Tibial nerve (tissue), 3 donors: ENCODE measurements around the gene MARS1.

Experiments
- CTCF ChIP-seq, 5 experiments: fragments of 200-600 bp in 3 of 5; fragments of 450-650 bp in 2 of 5; sonication (generic) in 3 of 5; IDR thresholded peaks; one replicate each; pipeline ENCODE4 v1.5.1; 2016 to 2019; ENCODE audit warnings: antibody characterized with exemption in 5 of 5, mild to moderate bottlenecking in 3 of 5, moderate library complexity in 2 of 5
- POLR2A ChIP-seq, 2 donors: fragments of 450-650 bp; IDR thresholded peaks; one replicate each; pipeline ENCODE4 v1.6.1; 2017; ENCODE audit warnings: antibody characterized with exemption in 2 of 2, mild to moderate bottlenecking in 2 of 2, moderate library complexity in 2 of 2

GRCh38 chr12:57456145-57456700 is 31.6 kb upstream of the MARS1 start:
- TF ChIP-seq CTCF (IDR thresholded peaks at IDR 0.05) = peak in 3 of 5 experiments; percentile 29 to 43 (median 41)
- no peak for TF ChIP-seq POLR2A (IDR thresholded peaks at IDR 0.05)
